Measurements from ENCODE around the gene TIGD1.
"Not testable (repeated sequence)": the region's sequence is repeated elsewhere in the genome, so short reads cannot be mapped to it uniquely, and the experiment has no call there.

Gene TIGD1

DNA sequence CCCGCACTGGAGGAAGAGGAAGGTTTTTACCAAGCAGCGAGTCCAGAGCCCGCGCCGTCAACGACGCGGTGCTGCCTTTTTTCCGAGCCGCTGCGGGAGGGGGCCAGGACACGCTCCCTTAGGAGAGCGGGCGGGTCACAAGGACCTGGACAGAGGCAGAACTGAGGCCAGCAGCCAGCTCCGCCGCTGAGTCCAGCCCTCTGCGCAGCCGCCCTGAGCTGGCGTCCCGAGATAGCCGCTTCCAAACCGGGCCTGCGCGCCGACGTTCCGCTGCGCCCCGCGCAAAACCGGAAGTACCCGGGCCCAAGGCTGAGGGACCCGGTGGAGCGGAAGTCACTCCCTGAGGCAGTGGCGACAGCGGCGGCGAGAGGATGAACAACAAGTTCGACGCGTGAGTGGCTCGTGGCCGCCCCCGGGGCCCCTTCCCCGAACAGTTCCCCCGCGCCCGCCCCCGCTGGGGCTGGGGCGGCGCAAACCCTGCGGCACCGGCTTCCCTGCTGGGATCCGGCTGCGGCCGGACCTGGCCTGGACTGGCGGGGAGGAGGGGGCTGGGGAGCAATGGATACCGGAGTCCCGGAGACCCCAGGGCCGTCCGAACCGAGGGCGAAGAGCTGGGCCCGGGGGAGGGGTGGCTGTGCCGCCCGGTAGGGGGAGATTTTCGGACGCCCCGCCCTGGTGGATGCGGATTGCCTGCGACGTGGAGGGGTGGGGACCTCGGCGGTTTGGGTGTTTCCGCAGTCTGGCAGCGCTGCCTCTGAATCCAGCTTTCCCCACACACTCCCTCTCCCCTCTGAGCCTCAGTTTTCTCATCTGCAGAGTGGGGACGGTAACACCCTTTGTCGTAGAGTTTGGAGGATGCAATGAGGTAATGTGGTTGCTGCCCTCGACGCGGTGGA lies at the start of gene TIGD1, which contains the start of gene EIF4E2:
TIGD1 (minus strand) TSS at position 204 of the 896 bp plus-strand sequence. CDS start 675 bp downstream, outside the sequence.
EIF4E2 (plus strand) TSS at position 336 of the 896 bp plus-strand sequence; CDS start at position 372, 36 bp downstream.
- no peak for FAIRE-seq

- FAIRE-seq, result no peak
Measured at GRCh38 chr2:232598293-232598692, 47.9 kb upstream of the TIGD1 start.

DNA sequence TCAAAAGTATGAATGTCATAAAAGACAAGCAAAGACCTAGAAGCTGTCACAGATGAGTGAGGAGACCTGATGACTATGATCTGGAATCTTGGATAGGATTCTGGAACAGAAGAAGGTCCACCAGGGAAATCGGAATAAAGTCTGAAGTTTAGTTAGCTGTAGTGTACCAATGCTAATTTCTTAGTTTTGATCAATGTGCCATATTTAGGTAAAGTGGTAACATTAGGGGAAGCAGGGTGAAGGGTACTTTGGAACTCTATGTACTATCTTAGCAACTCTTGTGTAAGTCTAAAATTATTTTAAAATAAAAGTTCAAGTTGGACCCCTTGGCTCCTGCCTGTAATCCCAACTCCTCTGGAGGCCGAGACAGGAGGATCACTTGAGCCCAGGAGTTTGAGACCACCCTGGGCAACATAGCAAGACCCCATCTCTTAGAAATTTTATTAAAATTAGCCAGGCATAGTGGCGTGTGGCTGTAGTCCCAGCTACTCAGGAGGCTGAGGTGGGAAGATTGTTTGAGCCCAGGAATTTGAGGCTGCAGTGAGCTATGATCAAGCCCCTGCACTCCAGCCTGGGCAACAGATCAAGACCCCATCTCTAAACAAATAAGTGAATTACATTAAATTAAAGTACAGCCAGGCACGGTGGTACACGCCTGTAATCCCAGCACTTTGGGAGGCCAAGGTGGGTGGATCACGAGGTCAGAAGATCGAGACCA lies 47.2 kb upstream of the TIGD1 start:
- FAIRE-seq, result no peak

- no peak for FAIRE-seq
Measured at GRCh38 chr2:232593982-232594381, 43.6 kb upstream of the TIGD1 start.

- no peak for FAIRE-seq
Measured at GRCh38 chr2:232592772-232593395, 42.5 kb upstream of the TIGD1 start.

DNA sequence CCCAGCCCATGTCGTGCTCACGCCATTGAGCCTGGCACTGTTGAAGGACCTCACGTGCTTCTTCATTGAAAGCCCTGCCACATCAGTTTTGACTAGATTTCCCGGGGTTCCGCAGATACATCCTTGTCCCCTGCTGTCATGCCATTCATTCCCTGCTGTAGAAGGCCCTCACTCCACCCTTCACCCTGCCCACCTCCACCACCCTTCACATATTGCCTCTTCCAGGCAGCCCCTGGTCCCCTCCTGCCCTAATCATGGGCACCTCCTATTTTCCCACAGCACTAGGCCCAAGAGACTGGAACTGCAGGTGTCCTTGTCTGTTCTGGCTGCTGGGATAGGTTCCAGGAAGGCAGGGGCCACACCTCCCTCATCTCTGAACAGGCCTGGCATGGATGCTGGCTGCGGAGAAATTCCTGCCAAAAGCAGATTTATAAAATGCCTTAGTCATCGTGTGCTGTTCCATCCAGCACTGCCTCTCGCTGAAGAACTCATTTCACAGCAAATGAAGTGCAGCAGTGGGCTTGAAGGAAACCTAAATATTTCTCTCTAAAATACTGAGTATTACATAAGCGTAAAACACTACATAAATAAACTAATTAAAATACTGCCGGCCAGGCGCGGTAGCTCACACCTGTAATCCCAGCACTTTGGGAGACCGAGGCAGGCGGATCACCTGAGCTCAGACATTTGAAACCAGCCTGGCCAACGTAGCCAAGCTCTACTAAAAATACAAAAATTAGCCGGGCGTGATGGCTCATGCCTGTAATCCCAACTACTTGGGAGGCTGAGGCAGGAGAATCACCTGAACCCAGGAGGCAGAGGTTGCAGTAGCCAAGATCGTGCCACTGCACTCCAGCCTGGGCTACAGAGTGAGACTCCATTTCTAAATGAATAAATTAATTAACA lies 38.6 kb upstream of the TIGD1 start:
- no peak for FAIRE-seq

DNA sequence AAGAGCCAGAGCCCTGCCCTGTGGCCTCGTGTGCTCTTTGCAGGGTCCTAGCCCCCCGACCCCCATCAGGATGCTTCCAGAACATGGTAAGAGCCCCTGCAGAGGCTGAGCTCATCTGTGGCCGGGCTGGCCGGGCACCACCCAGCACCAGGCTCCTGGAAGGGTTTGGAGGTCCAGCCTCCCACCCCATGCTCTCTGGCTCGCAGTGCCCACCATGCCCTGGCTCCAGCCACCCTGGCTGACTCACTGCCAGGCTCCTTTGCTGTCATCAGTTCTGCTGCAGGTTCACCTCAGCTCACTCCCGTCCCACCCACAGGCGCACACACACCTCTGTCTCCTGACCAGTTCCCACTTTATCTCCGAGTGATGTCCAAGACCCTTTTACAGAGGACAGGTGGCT lies 37.7 kb upstream of the TIGD1 start:
- no peak for FAIRE-seq

DNA sequence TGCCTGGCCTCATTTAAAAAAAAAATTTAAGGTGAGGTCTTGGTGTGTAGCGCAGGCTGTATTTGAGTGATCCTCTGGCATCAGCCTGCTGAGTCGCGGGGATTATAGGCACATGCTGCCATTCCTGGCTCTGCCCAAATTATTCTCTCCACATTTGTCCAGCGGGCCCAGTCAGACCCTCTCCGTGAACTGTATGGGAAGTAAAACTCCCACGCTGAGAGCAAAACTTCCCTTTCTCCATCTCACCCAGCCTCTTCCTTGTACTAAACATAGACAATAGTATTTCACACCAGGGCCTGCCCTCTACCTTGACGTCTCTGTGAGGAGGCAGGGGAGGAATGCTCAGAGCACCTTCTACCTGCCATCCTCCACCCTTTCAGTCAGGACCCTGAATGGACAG lies 37.2 kb upstream of the TIGD1 start:
- FAIRE-seq, result no peak

- no peak for FAIRE-seq
Measured at GRCh38 chr2:232586943-232587505, 36.7 kb upstream of the TIGD1 start.

DNA sequence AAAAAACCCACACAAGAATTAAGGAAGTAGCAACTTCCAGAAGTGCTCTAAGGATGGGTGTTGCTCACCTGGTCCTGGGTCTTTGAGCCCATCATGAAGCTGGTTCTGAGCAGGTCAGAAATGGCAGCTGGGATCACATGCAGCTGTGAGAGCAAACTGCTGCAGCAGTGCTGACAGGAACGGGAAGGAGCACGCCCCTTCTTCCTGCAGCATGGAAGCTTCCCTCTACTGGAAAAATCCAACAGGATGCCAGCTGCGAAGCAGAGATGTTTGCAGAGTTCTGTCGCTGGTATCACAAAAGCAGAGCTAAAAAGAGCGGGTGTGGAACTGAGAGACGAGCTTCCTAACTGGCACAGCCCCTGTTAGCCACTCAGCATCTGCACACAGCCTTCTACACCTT lies 33.9 kb upstream of the TIGD1 start:
- no peak for FAIRE-seq

- no peak for FAIRE-seq
Measured at GRCh38 chr2:232581725-232582124, 31.4 kb upstream of the TIGD1 start.

- no peak for FAIRE-seq
Measured at GRCh38 chr2:232580648-232580981, 30.3 kb upstream of the TIGD1 start.

DNA sequence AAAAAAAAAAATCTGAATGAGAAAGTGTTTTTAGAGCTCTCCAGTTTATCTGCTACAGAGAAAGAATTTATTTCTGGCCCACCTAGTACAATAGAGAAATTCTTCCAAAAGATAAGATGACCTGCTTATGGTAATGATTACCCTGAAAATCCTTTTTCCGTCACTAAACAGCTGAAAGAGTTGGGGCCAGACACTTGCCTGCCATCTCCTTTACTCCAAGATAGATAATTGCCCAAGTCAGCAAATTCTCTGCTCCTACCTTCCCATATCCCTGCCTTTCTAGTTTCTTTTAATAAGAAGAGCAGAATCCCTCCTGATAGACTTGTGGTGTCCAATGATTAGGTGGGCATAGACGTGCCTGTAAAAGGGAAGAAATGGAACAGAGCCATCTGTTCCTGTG lies 28.3 kb upstream of the TIGD1 start:
- FAIRE-seq, result no peak

- FAIRE-seq, result no peak
Measured at GRCh38 chr2:232577841-232578240, 27.5 kb upstream of the TIGD1 start.

GRCh38 chr2:232576995-232577394 lies 26.6 kb upstream of the TIGD1 start:
- no peak for FAIRE-seq

DNA sequence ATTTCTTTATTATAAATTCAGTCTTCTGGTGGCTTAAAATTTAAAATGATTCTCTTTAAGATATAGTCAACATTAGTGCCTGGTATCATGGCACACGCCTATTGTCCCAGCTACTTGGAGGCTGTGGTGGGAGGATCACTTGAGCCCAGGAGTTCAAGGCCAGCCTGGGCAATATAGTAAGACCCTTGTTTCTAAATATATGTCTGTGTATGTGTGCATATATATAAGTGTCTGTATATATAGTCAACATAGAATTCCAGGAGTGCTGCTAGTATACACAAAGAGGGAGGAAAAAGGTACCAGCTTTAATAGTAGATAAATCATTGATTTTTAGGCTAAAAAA lies 25.0 kb upstream of the TIGD1 start:
- FAIRE-seq, result no peak

DNA sequence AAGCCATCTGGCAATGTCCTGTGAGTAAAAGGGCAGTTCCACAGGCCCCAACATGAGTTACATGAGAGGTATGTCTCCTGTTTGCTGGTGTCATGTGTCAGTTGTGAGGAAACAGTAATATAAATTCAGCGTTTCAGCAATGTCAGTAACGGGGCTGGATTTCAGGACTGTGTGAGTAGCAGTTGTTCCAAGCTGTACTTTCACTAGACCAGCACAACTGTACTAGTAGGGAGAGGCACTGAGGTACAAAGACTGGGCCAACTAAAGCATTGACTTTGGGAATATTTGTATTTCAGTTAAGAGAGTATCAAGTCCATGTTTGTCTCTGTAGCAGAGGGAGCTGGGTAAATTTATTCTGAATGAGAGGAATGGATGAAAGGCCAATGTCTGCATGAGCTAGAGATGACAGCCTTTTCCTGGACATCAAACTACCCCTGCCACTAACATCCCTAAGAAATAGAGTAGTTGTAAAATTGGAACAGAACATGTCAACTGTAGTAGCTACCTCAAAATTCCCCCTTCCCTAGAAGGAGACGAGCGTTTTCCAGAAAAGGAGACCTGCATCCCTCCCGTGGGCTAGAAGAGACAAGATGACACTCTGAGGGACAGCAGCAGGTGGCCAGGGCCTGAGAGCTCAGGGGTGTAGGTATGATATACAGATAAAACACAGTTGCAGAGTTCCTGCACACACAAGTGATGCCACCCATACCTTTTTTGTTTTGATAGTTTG lies 24.5 kb upstream of the TIGD1 start:
- no peak for FAIRE-seq

DNA sequence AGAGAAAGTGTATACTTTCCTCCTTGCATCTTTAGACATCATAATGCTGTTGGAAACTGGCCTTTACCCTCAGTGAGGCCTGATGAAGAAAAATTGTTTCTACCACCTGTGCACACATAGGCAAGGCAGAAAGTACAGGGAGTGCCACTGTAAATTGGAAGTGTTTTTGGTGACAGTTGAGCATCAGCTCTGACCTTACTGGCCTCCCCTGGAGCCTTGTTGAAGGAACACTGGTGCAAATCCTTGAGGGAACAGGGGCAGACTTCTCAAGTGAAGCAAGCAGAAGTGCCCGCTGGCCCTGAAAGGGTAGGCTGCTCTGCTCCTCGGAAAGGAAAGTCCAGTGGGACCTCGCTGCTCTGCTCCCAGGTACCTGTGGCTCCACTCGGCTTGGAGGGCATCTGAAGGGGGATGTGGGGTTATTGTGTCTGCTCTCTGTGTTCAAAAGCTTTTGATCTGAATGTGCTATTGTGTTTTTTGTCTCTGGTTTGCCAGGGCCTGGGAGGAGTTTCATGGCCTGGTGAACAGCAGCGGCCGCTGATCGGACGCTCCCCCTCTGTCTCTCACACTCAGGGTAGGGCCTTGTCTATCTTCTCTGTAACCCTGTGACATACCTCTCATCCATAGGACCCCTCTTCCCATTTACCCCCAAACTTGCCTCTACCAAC lies 23.5 kb upstream of the TIGD1 start:
- no peak for FAIRE-seq

DNA sequence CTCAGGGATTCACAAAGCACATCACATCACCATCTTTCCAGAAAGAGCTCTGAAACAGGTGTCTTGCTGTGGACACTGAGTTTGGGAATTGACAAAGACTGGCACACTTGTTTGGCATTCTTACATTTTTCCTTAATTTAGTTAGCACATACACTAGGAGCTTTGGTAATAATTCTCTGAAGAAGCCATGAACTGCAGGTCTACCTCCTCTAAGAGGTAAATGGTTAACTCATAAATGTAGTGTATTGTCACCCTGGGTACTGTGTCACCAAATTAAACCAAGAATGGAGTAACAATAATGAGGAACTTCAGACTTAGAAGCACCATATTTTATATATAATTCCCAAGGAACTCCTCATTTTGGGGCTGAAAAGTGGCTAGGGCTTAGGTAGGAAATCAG lies 22.7 kb upstream of the TIGD1 start:
- FAIRE-seq, result no peak

DNA sequence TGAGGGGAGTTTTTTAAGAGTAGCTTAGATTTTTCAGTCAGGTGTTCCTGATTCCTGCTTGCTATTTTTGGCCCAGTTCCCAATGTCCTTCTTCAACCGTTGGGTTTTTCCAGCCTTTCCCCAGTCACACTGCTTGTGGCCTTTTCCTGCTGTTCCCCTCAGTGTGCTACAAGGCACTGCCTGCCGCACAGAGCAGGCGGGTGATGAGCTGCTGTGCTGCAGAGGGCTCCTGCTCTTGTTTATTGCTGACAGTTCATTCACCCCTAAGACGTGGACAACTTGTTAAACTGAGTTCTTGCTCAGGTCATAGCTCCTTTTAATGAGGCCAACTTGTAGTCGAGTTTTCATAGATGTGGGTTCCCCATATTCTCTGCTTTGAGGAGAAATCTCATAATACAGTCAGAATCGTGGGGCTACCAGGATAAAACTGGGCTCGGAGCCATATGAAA lies 20.7 kb upstream of the TIGD1 start:
- no peak for FAIRE-seq

GRCh38 chr2:232570481-232570880 lies 20.1 kb upstream of the TIGD1 start:
- not testable (repeated sequence) for FAIRE-seq
